Inflammatory macrophage treated with lipopolysaccharide for 4 hours (primary cell): ENCODE measurements around the gene EMILIN3.

Source experiments
- DNase-seq: peaks from one replicate; pipeline ENCODE4 v3.0.0-alpha.2; 2020

Gene EMILIN3, protein sequence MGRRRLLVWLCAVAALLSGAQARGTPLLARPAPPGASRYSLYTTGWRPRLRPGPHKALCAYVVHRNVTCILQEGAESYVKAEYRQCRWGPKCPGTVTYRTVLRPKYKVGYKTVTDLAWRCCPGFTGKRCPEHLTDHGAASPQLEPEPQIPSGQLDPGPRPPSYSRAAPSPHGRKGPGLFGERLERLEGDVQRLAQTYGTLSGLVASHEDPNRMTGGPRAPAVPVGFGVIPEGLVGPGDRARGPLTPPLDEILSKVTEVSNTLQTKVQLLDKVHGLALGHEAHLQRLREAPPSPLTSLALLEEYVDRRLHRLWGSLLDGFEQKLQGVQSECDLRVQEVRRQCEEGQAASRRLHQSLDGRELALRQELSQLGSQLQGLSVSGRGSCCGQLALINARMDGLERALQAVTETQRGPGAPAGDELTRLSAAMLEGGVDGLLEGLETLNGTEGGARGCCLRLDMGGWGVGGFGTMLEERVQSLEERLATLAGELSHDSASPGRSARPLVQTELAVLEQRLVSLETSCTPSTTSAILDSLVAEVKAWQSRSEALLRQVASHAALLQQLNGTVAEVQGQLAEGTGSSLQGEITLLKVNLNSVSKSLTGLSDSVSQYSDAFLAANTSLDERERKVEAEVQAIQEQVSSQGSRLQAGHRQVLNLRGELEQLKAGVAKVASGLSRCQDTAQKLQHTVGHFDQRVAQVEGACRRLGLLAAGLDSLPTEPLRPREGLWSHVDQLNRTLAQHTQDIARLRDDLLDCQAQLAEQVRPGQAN

DNA sequence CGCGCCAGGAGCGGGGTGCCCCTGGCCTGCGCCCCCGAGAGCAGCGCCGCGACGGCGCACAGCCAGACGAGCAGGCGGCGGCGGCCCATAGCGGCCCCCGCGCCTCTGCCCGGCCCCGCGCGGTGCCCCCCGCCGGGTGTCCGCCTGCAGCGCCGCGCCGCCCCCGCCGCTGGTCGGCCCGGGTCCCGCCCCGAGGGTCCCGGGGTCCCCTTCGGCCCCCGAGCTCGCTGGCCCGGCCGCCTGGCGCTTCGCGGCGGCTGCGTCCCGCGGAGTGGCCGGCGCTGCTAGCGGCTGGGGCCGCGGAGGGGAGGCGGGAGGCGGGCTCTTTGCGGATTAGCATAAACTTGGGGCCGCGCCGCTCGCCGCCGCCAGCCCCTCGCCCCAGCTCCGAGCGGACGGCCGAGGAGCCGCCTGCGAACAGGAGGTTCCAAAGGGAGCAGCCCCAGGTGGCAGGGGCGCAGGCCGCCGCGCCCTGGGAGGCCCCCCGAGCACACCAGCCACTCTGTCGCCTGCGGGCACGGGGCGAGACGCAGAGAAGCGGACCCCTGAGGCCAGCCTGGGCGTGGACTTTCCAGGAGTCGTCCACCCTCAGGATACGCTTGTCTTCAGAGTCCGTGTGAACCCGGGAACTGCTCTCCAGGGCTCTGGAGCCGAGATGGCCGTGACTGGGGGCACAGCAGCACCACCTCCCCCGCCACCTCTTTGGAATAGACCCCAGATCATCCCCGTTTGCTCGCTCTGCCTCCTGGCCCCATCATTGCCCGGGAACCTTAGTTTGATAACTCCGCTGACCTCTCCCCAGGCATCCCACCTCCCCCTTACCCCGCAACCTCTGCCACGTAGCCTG is at the start of gene EMILIN3:
TSS of gene EMILIN3 (minus strand) at position 273 of the 847 bp plus-strand sequence. CDS start at position 89, 184 bp downstream.
- no peak for DNase-seq

DNA sequence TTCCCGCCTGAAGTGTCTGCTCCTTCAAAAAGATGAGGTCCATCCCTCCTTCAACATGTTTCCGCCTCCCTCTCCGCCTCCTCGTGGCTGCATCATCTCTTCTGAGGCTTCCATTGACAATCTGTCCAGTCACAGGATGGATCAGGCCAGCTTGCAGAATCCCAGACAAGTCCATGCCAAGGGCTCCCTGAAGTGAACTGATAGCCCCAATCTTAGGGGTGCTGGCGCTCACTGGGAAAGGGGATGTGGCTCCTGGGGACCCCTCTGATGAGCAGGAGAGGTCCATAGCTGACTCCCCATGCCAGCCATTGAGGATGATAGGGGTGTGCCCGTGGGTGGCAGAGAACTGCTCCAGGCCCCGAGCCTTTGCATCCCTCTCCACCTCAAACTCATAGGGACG is 48.6 kb upstream of the EMILIN3 start:
- DNase-seq = no peak

DNA sequence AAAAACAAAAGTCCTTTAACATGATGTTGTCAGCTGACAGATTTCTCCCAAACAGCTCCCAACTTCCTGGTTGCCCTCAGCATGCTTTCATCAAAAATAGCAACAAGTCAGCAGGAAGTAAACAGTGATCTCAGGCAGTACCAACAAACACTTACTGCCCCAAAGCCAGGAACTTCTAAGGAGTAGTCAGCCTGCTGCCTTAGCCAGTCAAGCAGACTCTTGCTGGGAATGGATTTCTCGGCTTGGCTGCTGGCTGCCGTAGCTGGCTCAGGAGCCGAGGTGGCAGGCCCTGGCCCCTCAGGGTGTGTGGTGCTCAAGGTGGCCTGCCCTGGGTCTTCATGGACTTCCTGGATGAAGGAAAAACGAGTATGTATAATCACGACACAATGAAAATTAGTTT is 46.6 kb upstream of the EMILIN3 start:
- no peak for DNase-seq

DNA sequence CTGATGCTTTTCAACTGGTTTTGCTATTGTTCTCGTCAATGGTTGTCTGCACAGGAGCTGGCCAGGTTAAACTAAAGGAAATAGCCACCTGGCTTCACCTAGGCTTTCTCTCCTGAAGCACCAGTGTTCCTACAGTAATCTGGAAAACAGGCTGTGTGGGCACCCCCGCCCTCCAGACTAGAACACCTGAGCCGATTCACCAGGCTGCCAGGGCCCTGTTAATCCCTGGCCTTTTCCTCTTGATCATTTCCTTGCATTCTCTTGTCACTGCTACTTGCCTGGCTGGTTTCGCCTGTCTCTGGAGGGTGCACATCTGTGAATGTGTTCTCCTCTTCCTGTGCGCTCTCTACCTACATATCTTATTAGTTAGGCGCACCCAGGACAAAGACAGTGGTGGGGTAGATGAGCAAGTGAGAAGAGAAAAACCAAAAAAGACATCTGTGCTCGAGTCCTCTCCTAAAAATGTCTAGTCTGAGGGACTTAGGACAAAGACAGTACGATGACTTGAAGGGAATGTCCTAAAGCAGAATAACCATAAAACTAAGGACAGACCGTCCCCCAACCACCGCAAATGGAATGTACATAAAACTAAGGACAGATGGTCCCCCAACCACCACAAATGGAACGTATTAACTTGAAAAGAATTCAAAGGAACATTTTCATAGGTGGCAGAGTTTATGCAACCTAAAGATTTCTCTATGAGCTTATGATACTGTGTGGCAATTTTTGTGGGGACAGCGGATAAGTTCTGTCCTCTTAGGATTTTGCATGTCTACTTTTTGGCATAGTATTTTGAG is 45.9 kb upstream of the EMILIN3 start:
- no peak for DNase-seq

DNA sequence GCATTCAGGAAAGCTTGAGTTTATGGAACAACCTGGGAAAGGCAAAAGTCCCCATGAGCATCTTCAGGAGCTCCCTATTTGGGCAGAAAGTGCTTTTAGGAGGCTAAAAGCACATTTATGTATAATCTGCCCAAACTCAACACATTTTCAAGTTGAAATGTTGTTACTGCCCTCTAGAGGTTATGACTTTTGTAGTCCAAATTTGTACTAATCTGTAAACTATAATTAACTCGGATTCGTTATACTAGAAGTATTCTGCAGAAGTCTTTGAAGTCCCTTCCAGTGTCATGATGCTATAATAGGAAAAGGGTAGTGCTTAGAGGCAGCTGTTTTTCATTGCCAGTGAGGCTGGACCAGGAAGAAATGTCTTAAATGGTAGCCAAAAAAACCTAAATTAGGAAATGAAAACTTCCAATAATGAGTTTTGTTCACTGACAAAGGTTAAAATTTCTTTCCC is 44.8 kb upstream of the EMILIN3 start:
- no peak for DNase-seq

DNA sequence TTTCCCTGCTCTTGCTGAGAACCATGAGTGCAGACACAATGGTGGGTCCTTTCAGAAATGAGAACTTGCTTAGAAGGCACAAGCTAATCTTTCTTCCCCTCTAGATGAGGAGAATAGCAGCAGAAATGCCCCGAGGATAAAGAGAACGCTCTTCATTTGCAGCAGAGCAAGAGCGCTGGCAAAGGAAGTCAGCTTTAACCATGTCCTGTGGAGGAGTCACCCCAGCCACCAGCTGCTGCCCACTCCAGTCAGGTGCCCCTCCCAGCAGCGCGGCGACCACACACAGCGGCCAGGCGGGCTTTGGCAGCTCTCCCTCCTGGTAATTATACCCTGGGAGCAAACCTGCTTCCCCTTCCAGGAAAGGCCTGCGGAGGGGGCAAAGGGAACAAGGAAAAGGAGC is 42.4 kb upstream of the EMILIN3 start:
- no peak for DNase-seq

DNA sequence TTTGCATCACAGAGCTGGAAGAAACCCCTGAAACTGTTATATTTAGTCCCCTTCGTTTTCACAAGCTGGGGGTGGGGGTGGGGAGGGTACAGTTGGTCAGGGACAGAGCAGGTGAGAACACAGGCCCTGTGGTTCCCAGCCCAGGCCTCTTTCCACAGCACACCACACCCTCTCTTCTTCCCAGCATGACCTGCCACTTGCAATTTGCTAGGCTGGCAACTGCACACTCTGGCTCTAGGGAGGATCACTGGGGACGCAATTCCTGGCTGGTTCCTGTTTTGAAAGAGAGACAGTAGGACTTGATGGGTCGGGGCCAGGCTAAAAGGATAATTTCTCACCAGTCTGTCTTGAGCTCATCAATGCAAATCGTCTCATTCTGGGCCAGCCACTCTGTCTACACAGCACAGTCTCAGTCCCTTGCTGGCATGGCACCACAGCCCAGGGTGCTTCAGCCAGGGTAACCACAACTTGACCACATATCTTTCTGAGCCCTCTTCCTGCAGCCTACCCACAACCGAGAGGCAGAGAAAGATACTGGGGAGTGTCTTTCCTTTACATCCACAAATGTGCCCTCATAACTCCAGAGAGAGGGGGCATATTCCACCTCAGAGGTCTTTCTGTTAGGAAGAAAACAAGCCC is 41.7 kb upstream of the EMILIN3 start:
- no peak for DNase-seq

DNA sequence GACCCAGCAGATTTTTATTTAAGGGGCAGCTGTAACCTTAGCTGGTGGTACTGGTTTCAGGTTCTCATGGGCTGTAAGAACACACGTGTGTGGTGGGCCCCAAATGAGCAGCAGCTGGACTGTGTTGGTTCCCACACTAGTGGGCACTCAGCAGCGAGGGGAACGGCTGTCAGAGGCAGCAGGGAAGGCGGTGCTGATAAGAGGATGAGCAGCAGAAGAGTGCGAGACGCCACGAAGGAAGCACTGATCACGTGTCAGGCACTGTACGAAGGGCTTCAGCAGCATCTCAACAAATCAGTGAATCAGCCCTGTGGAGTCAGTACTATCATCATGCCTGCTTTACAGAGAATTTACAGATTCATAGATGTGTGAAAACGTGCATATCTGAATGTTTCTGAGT is 41.0 kb upstream of the EMILIN3 start:
- DNase-seq = no peak

DNA sequence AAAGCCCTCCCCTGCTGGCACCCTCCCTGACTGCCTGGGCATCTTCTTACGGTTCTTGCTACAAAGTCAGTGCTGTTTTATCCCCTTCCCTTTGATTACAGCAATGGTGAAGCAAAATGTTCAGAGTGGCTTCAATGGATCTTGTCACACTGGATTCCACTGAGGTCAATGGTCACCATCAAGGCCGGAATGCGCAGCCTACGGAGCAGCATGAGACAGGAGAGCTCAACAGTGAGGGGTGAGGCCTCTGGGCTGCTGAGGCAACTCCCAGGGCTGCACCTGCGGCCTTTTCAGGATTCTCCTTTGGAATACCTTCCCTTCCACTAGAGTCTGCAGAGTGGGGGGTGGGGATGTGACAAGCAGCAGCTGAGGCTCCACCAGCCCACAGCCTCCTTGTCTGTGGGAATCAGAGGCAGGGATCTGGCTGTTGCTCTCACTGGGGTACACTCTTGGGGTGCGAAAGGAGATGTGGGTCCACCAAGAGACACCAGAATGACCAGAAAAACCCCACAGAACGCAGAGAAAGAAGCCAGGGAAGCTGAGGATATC is 40.4 kb upstream of the EMILIN3 start:
- no peak for DNase-seq

DNA sequence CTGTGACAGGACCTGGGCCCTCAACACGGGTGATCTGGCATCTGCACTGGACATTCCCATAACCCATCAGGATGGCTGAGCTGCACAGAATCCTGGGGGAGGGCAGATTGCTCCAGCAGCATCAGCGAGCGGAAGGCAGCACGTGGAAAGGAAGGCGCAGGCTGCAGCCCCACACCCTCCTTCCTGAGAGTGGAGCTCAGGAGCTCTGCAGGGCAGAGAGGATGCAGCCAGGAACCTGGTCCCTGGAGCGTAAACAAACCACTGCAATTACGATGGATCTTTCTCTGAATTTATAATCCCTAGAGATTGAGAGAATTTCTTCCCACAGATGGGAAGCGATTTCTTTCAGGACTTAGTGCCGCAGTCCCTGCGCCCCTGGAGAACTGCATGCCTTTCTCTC is 39.7 kb upstream of the EMILIN3 start:
- DNase-seq = no peak

DNA sequence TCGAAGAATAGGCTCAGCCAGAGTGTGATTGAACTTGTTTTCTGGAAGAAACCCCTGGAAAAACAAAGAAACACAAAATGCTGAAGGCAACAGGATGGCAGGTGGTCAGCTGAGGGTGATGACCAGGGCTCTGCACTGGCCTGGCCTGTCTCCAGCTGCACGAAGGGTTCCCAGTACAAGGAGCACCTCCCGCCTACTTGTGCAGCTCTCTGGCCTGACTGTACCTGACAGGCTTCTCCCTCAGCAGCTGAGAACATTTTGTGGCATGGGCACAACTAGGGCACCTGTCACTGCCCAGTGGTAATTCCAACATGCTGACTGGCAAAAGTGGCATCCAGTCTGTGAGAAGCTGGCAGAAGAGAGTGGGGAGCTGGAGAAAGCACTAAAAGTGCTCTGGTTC is 38.8 kb upstream of the EMILIN3 start:
- DNase-seq = no peak

DNA sequence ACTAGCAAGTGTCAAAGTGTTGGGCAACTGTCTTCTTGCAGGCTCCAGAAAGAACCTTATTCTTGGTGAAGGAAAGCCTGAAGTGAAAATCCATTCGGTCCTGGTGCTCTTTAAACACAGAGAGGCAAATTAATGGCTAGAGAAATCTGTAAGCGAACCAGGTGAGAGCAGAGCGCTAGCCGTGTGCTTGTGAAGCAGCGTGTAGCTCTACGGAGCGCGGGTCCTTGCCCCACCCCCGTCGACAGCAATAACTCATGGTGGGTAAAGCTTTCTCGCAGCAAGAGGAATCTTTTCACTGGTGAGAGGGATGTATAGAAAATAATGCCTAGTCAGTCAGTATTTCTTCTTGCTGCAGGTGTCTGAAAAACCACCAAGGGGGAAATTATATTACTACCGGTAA is 37.0 kb upstream of the EMILIN3 start:
- DNase-seq = no peak

DNA sequence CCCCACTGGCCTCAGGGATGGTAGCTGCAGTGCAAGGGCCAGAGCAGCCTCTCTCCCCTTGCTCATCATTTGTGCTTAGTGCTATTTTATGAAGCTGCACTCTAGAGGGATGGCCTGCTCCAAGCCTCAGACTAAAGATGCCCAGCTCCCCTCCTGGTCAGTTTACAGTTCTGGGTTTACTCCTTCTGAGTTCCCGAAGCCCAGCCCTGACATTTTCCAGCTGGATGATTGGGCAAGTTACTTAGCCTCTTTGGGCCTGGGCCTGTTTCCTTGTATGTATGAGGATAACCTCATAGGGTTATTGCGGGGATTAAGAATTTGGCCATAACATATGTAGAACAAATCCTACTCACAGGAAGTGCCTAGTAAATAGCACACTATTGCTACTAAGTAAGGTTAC is 31.8 kb upstream of the EMILIN3 start:
- no peak for DNase-seq

DNA sequence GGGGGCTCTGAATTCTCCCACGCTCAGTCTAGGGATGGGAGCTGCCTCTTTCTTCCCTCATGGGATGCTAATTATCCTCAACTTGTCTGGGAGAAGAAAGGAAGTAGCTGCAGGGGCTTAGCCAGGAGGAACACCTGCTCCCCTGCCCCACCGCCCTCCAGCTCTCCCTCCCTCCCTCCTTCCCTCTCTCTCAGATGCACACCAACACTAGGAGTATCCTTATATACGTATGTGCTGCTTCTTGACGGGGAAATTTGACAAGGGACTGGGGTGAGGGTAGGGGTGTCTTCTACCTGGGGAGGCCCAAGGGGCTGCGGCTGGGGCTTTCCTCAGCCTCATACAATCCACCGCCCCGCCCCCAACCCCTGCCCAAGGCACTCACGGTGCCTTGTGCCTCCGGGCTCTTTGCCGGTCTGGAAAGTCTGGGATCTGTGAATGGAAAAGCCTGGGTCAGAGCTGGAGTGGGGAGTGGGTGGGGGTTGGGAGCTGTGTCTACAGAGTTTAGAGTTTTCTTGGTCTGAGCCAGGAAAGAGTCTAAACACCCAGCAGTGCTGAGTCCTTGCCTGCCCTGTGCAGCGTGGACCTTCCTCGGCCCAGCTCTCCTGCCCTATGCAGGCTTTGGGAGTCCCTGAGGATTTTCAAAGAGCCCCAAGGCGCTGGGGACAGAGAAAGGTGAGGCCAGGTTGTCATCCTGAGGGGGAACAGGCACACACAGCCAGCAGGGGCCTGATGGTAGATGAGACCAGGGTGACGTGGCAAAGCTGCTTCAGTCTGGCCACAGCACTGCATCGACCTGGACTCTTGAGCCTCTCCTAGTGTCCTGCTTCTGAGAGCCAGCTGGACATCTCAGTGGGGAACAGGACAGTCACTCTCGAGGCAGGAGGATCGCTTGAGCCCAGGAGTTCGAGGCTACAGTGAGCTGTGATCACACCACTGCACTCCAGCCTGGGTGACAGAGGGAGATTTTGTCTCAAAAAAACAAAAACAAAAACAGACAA is 29.3 kb upstream of the EMILIN3 start:
- DNase-seq = no peak

DNA sequence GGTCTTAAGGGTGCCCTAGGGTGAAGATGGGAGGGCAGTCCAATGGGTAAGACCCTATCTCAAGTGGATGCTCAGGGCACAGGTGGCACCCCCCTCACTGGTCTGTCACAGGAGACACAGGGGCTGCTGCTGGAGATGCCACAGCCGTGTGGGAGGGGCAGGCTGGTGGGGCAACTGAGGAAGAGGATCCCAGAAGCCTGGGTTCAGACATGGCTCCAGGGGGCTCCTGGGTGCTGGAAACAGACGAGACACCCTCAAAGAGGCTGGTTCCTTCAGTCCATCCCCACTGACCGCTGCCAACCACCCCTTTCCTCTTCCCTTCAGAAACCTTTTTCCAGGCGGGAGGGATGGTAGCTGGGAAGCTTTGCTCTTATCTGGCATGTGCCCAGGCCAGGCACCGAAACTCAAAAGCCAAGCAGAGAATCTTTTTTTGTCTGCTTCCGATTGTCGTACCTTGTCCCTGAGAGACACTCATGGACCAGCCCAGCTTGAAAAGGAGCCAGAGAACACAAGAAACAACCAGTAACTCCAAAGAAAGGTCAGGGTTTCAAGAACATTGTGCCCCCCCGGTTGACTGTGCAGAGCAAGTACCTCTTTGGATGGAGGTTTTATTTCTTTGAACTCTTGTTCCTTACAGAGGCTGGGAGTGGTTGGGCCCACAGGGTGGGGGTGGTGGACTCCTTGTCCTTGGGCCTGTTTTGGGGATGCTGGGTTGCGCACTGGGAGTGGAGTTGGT is 28.5 kb upstream of the EMILIN3 start:
- no peak for DNase-seq

DNA sequence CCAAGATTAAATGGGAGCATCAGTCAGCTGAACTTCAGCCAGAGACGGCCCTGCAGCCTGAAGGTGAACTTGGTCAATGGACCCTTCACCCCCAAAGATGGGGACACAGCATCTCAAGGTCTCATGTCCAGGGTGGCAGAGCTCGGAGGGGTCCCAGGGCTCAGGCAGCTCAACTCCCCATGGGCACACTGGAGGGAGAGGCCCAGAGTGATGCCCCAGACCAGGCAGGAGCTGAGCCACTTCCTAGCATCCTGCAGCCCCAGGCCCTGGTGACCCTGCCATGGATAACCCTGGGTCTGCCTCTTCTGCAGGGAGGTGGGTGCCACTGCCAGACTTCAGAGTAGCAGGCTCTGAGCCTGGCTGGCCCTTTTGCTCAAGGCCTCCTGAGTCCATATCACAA is 27.5 kb upstream of the EMILIN3 start:
- no peak for DNase-seq

DNA sequence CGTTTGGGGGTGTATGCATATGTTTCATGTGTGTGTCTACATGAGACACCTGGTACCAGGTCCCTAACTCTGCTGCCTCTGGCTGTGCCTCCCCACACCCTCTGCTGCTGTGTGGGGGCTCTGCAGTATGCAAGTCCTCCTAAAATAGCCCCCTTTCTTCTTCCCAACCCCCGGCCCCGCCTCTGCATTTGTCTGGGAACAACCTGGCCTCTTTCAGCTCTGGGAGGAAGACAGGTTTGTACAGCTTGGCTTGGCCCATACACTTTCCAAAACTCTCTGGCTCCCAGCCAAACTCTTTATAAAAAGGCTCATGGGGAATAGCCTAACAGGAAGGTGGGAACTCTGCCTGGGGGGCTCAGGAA is 27.1 kb upstream of the EMILIN3 start:
- no peak for DNase-seq

DNA sequence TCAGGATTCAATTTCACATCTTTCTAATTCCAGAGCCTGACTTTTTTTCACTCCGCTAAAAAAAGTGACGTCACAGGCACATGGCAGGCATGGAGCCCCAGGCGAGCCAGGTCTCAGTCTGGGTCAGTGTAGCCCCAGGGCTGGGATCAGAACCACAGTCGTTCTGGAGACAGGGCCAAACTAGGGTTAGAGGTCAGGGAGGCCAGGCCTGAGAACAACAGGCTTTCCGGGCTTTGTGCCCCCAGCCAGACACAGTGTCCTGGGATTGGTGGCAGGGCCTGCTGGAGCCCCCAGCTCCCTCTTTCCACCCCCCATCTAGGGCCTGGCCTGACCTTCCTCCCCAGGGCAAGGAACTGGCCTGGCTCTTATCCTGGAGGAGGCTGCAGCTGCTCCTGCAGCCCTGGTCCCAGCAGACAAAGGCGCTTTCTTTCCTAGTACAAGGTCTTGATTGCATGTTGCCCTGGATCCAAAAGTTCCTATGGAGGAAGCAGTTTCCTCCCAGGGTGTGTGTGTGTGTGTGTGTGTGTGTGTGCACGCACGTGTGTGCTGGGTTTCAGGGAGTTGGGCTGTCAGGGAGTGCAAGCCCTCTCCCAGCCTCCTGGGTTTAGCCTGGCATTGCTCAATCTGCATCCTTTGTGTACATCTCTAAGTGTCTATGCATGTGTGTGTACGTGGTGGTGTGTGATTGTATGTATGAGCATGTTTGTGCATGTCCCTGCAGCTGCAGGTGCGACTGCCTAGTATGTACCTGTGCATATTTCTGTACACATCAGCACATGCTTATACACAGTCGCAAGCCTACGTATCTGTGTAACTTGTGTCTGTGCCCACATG is 26.5 kb upstream of the EMILIN3 start:
- no peak for DNase-seq

DNA sequence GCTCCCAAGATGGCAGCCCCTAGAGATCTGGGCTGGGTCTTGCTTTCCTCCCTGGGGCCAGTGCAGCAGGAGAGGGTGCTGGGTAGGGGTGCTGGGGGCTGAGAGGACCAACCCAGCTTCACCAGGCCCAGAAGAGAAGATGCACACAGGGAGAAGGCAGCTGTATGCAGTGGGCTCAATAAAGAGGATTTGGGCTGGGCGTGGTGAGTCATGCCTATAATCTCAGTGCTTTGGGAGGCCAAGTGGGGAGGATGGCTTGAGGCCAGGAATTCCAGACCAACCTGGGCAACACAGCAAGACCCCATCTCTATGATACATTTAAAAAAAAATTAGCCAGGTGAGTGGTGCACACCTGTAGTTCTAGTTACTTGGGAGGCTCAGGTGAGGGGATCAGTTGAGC is 25.7 kb upstream of the EMILIN3 start:
- DNase-seq = no peak
